ENCODE measurements around the gene TCEAL4. TPM values are rescaled to one million over a fixed set of nuclear protein-coding genes. Genes with fewer than 3 reads are reported as not detected.

TCEAL4 gene
- total RNA-seq, 1 donor from 2014 or later = 48.7 TPM

GRCh38 chrX:103565752-103566151 lies 19.6 kb upstream of the TCEAL4 start:
- Mint-ChIP-seq H3K4me1 (no peaks in the 10 kb centered on the region), H3K27me3 (ENCODE audit: insufficient read depth, low read depth) (no peaks in the 10 kb centered on the region), H3K27ac (no peak overlapping the region), H3K4me3 (no peak overlapping the region), H3K36me3 (no peaks in the 10 kb centered on the region), H3K9me3 (no peaks in the 10 kb centered on the region)
- H3K36me3 ChIP-seq = no peaks in the 10 kb centered on the region
- H3K27me3 ChIP-seq = peaks cover 5% of the 10 kb centered on the region
- no peaks in the 10 kb centered on the region for H3K79me2 ChIP-seq (ENCODE audit: low read depth)
- no peak overlapping the region for H2AFZ ChIP-seq (replicated peaks)
- no peak overlapping the region for H3K27ac ChIP-seq
- H3F3A ChIP-seq (ENCODE audit: low read depth) = no peaks in the 10 kb centered on the region
- H3K4me2 ChIP-seq = no peak overlapping the region
- H3K9me3 ChIP-seq (ENCODE audit: low read depth) = no peaks in the 10 kb centered on the region
- TF ChIP-seq EZH2 (IDR thresholded peaks at IDR 0.05) (no peak), EZH2phosphoT487 (IDR thresholded peaks at IDR 0.05) (no peak), CTCF (IDR thresholded peaks at IDR 0.05) (no peak)
- DNase-seq (ENCODE audit: low spot score) = no peak
- no peak overlapping the region for H3K4me3 ChIP-seq
- H4K20me1 ChIP-seq (ENCODE audit: low read depth) = no peaks in the 10 kb centered on the region
- H3K9ac ChIP-seq = no peak overlapping the region
- H3K4me1 ChIP-seq = no peaks in the 10 kb centered on the region

- Histone ChIP-seq H4K20me1 (ENCODE audit: low read depth) (no peaks in the 10 kb centered on the region), H3K79me2 (ENCODE audit: low read depth) (no peaks in the 10 kb centered on the region), H3K27ac (no peak overlapping the region), H3K4me2 (no peak overlapping the region), H3K27me3 (peaks cover 5% of the 10 kb centered on the region), H2AFZ (replicated peaks) (no peak overlapping the region), H3K4me3 (no peak overlapping the region), H3K9ac (no peak overlapping the region), H3K4me1 (no peaks in the 10 kb centered on the region), H3K36me3 (no peaks in the 10 kb centered on the region), H3F3A (ENCODE audit: low read depth) (no peaks in the 10 kb centered on the region), H3K9me3 (ENCODE audit: low read depth) (no peaks in the 10 kb centered on the region)
- TF ChIP-seq EZH2 (IDR thresholded peaks at IDR 0.05) (no peak), EZH2phosphoT487 (IDR thresholded peaks at IDR 0.05) (no peak), CTCF (IDR thresholded peaks at IDR 0.05) (no peak)
- Mint-ChIP-seq H3K27ac (no peak overlapping the region), H3K9me3 (no peaks in the 10 kb centered on the region), H3K36me3 (no peaks in the 10 kb centered on the region), H3K4me3 (no peak overlapping the region), H3K27me3 (ENCODE audit: insufficient read depth, low read depth) (no peaks in the 10 kb centered on the region), H3K4me1 (no peaks in the 10 kb centered on the region)
- DNase-seq (ENCODE audit: low spot score) = no peak
Measured at GRCh38 chrX:103571121-103571520, 14.2 kb upstream of the TCEAL4 start.

- no peaks in the 10 kb centered on the region for H3K79me2 ChIP-seq (ENCODE audit: low read depth)
- no peak overlapping the region for H2AFZ ChIP-seq (replicated peaks)
- no peak overlapping the region for H3K4me3 ChIP-seq
- H3K4me1 ChIP-seq = no peaks in the 10 kb centered on the region
- no peak overlapping the region for H3K27ac ChIP-seq
- no peak for DNase-seq (ENCODE audit: low spot score)
- Mint-ChIP-seq H3K27ac (no peak overlapping the region), H3K27me3 (ENCODE audit: insufficient read depth, low read depth) (peaks cover 2% of the 10 kb centered on the region), H3K9me3 (no peaks in the 10 kb centered on the region), H3K4me3 (no peak overlapping the region), H3K36me3 (no peaks in the 10 kb centered on the region), H3K4me1 (no peaks in the 10 kb centered on the region)
- H3K36me3 ChIP-seq = no peaks in the 10 kb centered on the region
- no peak for TF ChIP-seq CTCF (IDR thresholded peaks at IDR 0.05)
- TF ChIP-seq EZH2phosphoT487 (IDR thresholded peaks at IDR 0.05) = no peak
- no peak for TF ChIP-seq EZH2 (IDR thresholded peaks at IDR 0.05)
- no peaks in the 10 kb centered on the region for H3K9me3 ChIP-seq (ENCODE audit: low read depth)
- no peaks in the 10 kb centered on the region for H4K20me1 ChIP-seq (ENCODE audit: low read depth)
- H3K4me2 ChIP-seq = no peak overlapping the region
- H3F3A ChIP-seq (ENCODE audit: low read depth) = no peaks in the 10 kb centered on the region
- H3K27me3 ChIP-seq = peaks cover 5% of the 10 kb centered on the region
- no peak overlapping the region for H3K9ac ChIP-seq
Measured at GRCh38 chrX:103571726-103572125, 13.6 kb upstream of the TCEAL4 start.

Measured in neural progenitor cell (in vitro differentiated cells).